GM21825 (cell line): ENCODE data around the gene ZNF436.
A peak's percentile ranks its signal among the peaks of the same experiment; 100 is the strongest.

ENCODE experiments used
- ATAC-seq: cut with Tn5 transposase; IDR thresholded peaks from one replicate; pipeline ENCODE4 v1.9.1; 2021; ENCODE audit warnings: mild to moderate bottlenecking, moderate library complexity; ENCODE audit not compliant: unreplicated experiment

ZNF436 gene

DNA sequence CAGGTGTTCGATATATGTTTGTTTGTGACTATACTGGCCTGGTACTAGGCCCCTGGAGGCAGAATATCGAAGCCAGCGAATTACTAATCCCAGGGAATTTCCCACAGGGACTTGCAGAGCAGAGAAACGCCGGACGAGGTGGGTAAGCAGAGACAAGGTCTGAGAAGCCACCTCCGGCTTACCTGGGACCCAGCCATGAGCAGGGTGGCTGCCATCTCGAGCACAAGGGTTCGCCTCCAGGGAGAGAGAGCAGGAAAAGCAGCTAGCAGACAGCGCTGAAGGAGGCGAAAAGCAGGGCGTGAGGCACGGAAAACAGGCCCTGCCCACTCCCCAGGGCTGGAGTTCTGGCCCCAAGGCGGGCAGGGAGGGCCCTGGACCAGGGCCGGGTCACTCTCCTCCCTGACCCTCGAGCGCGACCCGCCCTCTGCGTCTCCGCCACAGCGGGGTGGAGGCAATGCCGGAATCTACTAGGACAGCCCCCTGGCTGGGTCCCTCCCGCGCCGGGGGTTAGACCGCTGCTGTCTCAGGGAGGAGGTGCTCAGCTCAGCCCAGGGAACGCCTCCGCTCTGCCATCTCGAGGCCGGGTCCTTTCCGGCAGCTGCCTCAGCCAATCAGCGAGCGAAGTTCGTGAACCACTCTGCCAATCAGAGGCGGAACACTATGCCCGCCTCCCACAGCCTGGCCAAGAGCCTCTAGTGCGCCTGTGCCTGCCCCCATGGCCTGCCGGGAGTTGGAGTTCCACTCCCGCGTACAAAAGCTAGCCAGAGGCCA, 1.7 kb downstream of the ZNF436 start:
- peak; percentile 85 for ATAC-seq

DNA sequence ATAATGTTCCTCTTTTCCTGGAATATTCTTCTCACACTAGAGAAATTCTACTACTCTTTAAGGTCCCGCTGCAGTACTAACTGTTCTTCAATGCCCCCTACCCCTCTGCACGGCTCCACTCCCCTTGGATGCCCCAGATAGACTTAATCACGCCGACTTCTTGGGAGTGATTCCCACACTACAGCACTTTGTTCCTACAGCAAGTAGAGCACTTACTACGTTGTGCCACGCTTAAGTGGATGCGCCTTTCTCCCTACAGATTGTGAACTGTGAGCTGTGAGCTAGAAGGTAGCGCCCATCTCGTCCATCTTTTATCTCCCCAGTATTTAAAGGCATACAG, 2.2 kb downstream of the ZNF436 start:
- ATAC-seq = no peak

DNA sequence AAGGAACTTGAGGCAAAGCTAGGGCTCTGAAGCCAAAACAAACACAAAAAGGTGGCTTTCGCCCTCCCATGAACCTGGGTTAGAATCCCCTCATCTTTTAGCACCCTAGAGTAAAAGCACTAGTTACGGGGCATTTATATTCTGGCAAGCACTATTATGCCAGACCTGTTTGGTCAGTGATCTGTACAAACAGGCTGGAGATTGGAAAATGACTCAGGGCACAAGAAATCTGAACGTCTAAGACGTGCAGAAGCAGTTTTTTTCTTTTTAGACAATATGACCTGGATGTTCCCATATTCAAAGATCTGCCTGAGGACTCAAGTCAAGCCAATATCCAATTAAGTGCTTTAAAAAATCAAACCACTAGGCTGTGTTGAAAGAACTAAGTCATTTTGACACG, 3.0 kb downstream of the ZNF436 start:
- no peak for ATAC-seq

DNA sequence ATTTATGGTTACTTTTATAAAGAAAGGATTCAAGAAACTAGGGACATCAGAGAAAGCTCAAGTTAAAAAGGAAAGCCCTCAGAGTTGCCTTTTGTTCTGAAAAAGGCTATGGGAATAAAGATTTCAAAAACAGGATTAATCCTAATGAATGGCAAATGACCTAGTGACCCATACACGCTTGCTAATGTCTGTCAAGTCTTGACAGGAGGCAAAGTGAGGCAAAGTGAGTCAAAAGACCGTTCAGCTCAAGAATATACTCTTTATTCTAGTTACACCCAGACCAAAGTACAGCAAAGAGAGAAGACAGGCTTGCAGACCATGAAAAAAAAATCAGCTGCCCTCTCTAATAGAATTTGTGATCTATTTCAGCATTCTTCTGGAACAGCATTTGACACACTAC, 3.5 kb downstream of the ZNF436 start:
- ATAC-seq = no peak

DNA sequence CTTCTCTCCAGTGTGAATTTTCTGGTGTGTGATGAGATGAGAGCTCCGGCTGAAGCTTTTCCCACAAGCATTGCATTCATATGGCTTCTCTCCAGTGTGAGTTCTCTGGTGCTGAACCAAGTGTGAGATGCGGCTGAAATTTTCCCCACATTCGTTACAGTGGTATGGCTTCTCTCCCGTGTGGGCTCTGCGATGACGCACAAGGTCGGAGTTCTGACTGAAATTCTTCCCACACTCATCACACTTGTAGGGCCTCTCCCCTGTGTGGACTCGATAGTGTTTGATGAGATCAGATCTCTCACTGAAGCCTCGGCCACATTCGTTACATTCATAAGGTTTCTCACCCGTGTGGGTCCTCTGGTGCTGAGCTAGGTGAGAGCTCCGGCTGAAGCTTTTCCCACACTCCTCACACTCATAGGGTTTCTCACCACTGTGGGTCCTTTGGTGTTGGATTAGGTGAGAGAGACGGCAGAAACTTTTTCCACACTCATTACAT, 7.4 kb downstream of the ZNF436 start:
- no peak for ATAC-seq

DNA sequence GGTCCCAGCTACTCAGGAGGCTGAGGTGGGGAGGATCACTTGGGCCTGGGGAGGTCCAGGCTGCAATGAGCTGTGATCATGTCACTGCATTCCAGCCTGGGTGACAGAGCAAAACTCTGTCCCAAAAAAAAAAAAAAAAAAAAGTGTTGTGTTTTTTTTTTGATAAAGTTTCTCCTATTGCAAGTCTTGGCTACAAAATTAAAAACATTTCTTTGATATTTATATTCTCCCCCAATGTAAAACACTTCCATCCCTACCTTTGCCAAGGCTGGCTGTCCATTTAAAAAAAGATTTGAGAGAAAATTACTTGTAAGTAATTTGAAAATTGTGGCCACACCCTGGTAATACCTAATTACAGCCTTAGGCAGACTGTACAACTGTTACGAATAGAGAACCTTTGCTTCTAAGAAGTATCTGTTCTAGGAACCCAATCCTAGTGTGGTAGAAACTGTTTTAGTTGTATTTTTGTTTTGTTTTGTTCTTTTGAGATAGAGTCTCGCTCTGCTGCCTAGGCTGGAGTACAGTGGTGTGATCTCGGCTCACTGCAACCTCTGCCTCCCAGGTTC, 11.2 kb downstream of the ZNF436 start:
- no peak for ATAC-seq

DNA sequence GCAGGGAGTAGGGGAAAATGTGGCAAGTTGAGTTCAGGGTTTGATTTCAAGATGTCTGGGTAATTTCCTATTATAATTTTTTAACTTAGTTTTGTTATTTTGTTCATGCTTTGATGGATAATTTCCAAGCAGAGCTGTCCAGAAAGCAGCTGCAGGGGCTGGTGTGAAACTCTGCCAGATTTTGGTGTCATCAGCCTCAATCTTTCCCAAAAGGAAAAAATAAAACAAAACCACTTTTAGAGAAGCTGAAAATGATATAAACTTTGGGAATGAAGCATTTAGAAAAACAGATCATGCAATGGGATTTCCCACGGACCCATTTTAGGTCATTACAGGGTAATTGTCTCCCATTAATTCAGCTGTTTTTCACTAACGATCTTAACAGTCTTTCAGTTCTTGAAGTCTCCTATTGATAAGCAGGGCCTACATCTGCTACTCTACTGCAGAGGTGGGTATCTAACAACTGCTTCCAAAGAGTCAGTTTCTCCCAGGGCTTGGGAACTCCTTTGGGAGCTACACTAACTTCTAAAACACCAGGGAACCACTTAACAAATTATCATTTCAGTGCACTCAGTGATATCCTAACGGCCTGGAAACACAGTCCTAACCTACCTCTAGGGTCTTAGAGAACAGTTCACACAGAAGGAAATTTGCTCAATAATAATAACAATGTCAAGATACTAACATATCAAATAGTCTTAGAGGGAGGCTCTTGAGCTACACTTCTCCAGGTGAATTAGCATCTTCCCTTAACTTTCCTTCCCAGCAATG, 12.3 kb downstream of the ZNF436 start:
- no peak for ATAC-seq

DNA sequence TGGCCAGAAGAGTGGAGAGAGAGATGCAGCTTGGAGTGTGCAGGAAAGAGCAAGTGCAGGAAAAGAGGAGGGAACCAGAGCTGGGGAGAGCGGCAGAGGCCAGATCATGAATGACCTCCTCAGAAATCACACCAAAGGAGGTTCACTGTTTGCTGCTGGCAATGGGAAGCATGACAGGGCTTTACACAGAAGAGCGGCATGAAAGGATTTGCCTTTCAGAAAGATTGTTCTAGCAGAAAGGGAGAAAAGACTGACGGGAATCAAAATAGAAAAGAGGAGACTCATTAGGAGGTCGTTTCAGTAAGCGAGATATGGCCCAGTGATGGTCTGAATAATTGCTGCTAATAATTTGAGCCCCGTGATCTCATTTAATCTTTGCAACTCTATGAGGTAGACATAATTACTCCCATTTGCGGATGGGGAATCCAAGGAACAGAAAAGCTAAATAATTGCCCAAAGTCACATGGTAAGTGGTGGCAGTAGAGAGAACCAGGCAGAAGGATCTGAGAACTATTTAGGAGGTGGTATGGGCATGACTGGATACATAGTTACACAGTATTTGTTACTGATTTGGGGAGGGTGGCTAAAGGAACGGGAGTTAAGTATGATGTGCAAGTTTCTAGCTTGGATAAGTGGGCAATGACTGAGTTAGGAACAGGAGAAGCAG, 13.0 kb downstream of the ZNF436 start:
- ATAC-seq = no peak

DNA sequence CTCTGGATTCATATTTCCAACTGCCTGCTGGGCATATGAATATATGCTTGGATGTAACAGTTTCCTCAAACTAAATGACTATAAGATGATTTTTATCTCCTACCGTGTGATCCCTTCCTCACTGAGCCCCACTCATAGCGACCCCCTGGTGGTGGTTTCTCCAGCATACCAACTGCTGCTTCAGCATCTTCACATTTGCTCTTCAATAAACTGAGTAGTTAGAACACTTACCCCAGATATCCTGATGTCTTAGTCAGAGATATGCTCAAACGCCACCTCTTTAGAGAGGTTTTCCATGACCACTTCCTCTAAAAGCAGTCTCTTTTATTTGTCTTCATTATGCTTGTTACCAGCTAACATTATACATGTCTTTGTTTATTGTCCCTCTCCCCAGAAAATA, 15.4 kb downstream of the ZNF436 start:
- no peak for ATAC-seq

DNA sequence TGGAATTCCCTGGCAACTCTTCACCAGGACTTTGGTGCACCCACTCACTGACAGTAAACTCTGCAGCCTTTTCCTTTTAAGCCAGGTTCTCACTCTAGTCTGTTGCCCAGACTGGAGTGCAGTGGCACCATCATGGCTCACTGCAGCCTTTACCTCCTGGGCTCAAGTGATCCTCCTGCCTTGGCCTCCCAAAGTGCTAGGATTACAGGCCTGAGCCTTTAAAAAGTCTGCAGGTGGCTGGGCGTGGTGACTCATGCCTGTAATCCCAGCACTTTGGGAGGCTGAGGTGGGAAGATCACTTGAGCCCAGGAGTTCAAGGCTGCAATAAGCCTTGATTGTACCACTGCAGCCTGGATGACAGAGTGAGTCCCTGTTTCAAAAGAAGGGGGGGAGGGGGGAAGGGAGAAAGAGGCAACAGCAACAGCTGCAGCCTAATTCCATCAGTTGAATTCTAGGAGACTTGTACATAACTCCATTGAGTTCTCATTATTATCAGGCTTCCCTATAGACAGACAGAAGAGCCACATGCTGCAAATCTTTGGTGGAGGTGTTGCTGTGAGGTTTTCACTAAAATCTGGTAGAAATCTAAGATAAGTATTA, 17.4 kb downstream of the ZNF436 start:
- no peak for ATAC-seq

DNA sequence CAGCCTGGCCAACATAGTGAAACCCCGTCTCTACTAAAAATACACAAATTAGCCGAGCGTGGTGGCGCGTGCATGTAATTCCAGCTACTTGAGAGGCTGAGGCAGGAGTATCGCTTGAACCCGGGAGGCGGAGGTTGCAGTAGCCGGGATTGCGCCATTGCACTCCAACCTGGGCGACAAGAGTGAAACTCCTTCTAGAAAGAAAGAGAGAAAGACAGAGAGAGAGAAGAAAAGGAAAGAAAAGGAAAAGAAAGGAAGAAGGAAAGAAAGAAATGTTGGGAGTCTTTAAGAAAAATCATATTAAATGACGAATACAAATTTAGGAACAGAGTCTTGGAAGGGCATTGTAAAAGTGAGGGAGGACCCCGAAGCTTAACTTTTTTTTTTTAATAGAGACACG, 23.7 kb downstream of the ZNF436 start:
- ATAC-seq = no peak

DNA sequence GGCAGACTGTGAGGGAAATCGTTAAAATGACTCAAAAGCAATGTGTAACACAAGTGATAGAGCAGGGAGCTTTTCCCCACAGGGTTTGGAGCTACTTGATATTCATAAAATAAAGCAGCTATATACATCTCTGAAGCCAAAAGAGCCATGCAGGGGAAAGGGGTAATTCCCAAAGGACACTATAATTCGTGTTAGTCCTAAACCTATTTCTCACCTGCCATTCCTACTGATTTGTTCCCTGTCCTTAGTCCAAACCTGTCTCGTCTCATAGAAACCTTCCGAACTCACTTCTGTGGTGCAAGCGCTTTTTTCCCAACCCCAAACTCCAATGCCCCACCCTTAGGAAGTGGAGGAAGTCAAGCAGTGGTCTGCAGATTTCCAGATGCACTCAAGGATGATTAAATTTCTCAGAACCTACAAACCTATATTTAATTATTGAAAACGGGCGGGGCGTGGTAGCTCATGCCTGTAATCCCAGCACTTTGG, 24.6 kb downstream of the ZNF436 start:
- ATAC-seq = no peak

DNA sequence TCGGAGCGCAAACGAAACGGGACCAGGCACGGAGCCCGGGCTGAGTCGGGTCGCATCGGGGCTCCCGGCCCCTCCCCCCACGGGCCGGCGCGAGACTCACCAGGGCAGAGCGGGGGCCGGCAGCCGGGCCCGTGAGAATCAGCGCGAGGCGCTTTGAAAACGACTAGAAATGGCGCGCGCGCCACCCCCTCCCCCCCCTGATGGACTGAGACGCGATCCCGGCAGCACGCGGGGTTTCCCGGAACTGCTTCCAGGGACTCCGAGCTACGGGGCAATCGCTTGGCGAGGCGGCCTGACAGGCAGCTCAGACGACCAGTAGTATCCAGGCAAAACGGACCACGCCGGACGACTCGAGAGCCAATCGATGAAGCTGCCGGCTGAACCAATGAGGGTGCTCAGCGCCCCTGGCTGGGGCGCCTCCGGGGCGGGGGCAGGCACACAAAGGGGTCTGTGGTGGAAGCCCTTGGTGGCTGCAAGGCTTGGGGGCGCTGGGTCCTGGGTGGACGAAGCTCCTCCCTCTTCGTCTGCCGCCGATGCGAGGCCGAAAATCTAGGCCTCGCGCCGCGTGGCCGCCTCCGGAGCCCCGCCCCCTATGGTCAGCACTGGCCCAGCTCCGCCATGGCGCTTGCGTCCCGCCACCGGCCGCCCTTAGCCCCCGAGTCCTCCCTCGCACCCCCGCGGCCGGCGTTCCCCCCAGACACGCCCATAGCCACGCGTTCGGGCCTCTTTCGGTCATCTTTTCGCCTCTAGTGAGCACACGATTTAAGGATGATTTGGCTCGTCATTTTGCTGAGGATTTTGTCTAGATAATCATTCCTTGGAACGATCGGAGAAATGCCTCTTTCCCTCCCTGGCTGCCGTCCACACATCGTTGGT, 25.3 kb downstream of the ZNF436 start, which contains the start of gene HNRNPR:
HNRNPR (minus strand) TSS at position 174 of the 876 bp plus-strand sequence. CDS start 3,276 bp downstream, outside the sequence.
- ATAC-seq = peak; percentile 91

DNA sequence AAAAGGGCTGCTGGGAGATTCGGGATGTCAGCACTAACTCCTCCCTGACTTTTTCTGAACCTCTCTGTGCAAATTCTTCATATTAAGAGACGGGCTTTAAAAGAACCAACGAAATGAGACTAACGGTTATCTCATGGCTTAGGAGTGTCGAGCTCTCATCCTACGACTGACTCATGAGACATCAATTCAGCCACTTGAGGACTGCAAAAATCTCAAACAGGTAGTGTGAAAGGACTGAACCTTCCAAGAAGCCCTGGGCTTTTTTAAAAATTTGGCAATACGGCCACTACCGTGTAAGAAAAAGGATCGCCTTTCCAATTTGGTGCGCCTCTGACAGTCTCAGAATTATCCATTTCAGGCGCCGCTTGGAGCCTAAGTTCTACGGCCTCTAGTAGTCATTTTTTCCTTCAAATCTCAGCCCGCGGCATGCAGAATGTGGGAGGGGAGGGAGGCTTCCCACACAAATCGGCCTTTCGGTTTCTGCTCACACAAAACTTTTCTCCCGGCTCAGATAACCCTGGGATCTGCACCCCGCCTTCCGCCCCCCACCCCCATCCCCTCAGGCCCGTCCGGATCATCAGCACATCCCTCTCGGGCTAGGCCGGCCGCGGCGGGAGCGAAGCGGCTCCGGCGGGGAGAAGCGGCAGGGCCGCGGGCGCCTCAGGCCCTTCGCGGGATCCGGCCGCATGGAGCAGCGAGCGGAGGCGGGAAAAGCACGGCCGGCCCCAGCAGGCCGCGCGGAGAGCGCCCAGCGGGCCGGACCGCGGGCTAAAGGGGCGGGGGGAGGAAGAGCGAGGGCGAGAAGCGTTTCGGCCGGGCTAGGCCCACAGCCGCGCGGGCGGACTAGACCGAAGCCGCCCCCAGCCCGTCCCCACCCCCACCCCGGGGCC, 26.2 kb downstream of the ZNF436 start:
- ATAC-seq = peak; percentile 23

DNA sequence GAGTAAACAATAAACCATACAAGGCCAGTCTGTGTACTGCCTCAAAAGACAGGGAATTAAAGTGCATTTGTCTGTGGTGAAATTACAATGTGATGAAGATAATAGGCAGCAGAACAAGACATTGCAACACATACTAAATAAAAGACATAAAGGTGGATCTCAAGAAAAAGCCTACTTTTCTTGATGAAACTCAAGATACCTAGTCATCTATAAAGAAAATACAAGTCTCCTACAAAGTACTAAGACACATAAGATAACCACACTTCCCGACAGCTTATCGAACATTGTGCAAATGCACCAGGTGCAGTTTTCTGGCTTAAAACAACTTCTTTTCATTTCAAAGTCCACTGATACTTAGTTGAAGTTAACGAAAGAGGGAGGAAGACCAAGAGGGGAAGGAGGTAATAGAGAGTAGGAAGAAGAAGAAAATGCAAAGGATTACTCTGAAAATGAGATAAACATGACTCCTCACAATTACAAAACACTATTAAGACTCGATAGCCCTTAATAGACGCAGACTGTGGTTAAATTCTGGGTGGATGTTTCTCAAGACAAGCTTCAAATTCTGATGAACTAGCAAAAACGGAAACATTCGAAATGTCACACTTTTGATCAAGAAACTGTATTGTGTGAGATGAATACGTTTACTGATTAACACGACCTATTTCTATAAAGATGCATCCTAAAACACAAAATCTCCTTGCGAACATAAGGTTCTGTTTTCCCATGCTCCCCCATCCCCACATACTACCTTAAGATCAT, 27.5 kb downstream of the ZNF436 start:
- ATAC-seq = no peak

DNA sequence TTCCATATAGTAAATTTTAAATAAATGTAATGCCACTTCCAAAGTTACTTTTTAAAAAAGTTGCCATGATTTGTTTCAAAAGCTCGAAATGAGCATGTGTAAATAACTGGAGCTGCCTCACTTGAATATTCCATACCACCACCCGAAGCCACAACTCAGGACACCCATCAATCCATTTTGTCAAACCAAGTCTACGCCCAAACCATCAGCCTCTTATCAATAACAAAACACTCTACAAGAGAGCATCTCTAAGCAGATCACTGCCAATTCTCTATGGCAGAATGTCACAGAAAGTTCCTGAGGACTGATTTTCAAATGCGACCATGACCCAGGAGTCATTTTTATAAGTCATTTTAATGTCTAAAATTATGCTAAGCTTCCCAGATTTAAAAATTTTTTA, 30.0 kb downstream of the ZNF436 start:
- ATAC-seq = no peak

DNA sequence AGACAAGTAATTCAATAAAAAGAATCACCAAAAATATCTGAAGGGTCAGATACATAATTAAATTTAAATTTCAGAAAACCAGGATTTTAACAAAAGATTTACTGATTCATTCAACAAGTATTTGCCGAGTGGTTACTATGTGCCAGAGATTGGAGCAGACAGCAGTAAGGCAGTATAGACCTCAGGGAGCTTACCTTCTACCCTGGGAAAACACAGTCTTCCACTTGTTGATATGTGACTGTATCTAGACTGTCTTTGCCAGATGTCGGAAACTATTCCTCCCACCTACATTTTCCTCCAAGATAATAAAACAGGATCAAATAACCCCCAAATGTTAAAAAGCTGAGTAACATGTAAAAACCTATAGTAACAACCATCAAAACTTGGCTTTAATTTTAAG, 31.8 kb downstream of the ZNF436 start:
- no peak for ATAC-seq

DNA sequence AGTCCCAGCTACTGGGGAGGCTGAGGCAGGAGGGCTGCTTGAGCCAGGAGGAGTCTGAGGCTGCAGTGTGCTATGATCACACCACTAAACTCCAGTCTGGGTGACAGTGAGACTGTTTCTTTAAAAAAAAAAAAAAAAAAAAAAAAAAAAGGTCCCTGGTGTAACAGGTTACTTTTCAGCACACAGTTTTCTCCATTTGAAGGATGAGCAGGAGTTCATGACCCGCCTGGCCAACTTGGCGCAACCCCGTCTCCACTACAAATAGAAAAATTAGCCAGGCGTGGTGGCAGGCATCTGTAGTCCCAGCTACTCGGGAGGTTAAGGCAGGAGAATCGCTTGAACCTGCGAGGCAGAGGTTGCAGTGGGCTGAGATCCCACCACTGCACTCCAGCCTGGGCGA, 37.9 kb downstream of the ZNF436 start:
- ATAC-seq = no peak
